IMR-90 (cell line): ENCODE data around the gene ZSCAN29. TPM values are rescaled to one million over a fixed set of nuclear protein-coding genes. Genes with fewer than 3 reads are reported as not detected.

Experiments
- ATAC-seq: fragments of 200-7000 bp; cut with Tn5 transposase; 2 replicates; pipeline ENCODE4 v1.9.1; 2020; ENCODE audit warnings: low read depth, mild to moderate bottlenecking, moderate library complexity
- BruUV-seq: library from RNA; stranded (reverse); fragments of 400-500 nt; replicated peaks from 2 replicates; lab custom pipeline; 2021; lab: Mats Ljungman, UMichigan
- CTCF ChIA-PET: fragments of 300-600 bp; formaldehyde crosslinking; extraction: SDS; loops from one replicate; lab custom pipeline; 2021; ENCODE audit warnings: antibody characterized with exemption; lab: Yijun Ruan, JAX
- POLR2A ChIA-PET: fragments of 300-600 bp; sonication (Branson Sonifier 250); formaldehyde crosslinking; loops from one replicate; lab custom pipeline; 2022; ENCODE audit warnings: antibody characterized with exemption; ENCODE audit not compliant: unreplicated experiment; lab: Charles Lee
- DNase-seq: peaks from one replicate; pipeline ENCODE4 v3.0.0; 2013
- H2AFZ ChIP-seq: replicated peaks from 2 replicates; pipeline ENCODE3; 2013; ENCODE audit warnings: low read length, mild to moderate bottlenecking; ENCODE audit not compliant: poor library complexity
- H2AK5ac ChIP-seq: 2 replicates; pipeline ENCODE4 v1.6.1; 2013; ENCODE audit warnings: low read depth, low read length, inconsistent platforms
- H2AK9ac ChIP-seq: replicated peaks from 2 replicates; pipeline ENCODE3; 2013; ENCODE audit warnings: mild to moderate bottlenecking, low read depth, low read length, moderate library complexity; ENCODE audit not compliant: poor library complexity
- H2BK120ac ChIP-seq: 2 replicates; pipeline ENCODE4 v1.6.1; 2013; ENCODE audit warnings: low read depth, low read length, inconsistent platforms
- H2BK15ac ChIP-seq: 3 replicates; pipeline ENCODE4 v1.6.1; 2013; ENCODE audit warnings: low read depth, low read length, inconsistent platforms
- H2BK20ac ChIP-seq: 2 replicates; pipeline ENCODE4 v1.6.1; 2013; ENCODE audit warnings: low read depth, mild to moderate bottlenecking, inconsistent platforms, low read length, moderate library complexity
- H2BK5ac ChIP-seq: 2 replicates; pipeline ENCODE4 v1.6.1; 2013; ENCODE audit warnings: mild to moderate bottlenecking, low read depth, low read length, inconsistent platforms; ENCODE audit not compliant: poor library complexity, severe bottlenecking
- H3K14ac ChIP-seq: replicated peaks from 2 replicates; pipeline ENCODE4 v1.6.1; 2013; ENCODE audit warnings: low read depth, low read length, inconsistent platforms
- H3K18ac ChIP-seq: 2 replicates; pipeline ENCODE4 v1.6.1; 2013; ENCODE audit warnings: low read depth, low read length, control low read depth
- H3K23ac ChIP-seq: 2 replicates; pipeline ENCODE4 v1.6.1; 2013; ENCODE audit warnings: low read depth, low read length, inconsistent platforms
- H3K27ac ChIP-seq: 2 replicates; pipeline ENCODE4 v1.5.1; 2013; ENCODE audit warnings: mild to moderate bottlenecking, control low read depth, low read length; ENCODE audit not compliant: insufficient read depth
- H3K27me3 ChIP-seq: 2 replicates; pipeline ENCODE4 v1.6.1; 2013; ENCODE audit warnings: low read length; ENCODE audit not compliant: control insufficient read depth, insufficient read depth
- H3K36me3 ChIP-seq: 2 replicates; pipeline ENCODE4 v1.6.1; 2013; ENCODE audit warnings: low read length, mixed read lengths; ENCODE audit not compliant: control insufficient read depth, insufficient read depth
- H3K4ac ChIP-seq: 2 replicates; pipeline ENCODE4 v1.6.1; 2013; ENCODE audit warnings: low read depth, low read length, inconsistent platforms
- H3K4me1 ChIP-seq: 2 replicates; pipeline ENCODE4 v1.6.1; 2013; ENCODE audit warnings: low read length, mixed read lengths; ENCODE audit not compliant: control insufficient read depth, insufficient read depth
- H3K4me2 ChIP-seq: 2 replicates; pipeline ENCODE4 v1.6.1; 2013; ENCODE audit warnings: low read depth, mild to moderate bottlenecking, control low read depth, low read length, moderate library complexity
- H3K4me3 ChIP-seq: 2 replicates; pipeline ENCODE4 v1.5.1; 2013; ENCODE audit warnings: low read depth, mild to moderate bottlenecking, control low read depth, low read length, moderate library complexity; ENCODE audit not compliant: insufficient read depth
- H3K56ac ChIP-seq: 2 replicates; pipeline ENCODE4 v1.6.1; 2013; ENCODE audit warnings: low read length, inconsistent platforms; ENCODE audit not compliant: insufficient read depth; ENCODE audit errors: extremely low read depth
- H3K79me1 ChIP-seq, 2 experiments: 2 replicates each; pipeline ENCODE4 v1.6.1; 2013; ENCODE audit warnings: low read length in 2 of 2, inconsistent platforms in 1 of 2, low read depth in 1 of 2
- H3K9ac ChIP-seq: 2 replicates; pipeline ENCODE4 v1.6.1; 2013; ENCODE audit warnings: low read depth, low read length, control low read depth
- H3K9me1 ChIP-seq: 2 replicates; pipeline ENCODE4 v1.6.1; 2013; ENCODE audit warnings: low read length, inconsistent platforms; ENCODE audit not compliant: insufficient read depth
- H3K9me3 ChIP-seq: 2 replicates; pipeline ENCODE4 v1.6.1; 2013; ENCODE audit warnings: low read length; ENCODE audit not compliant: control insufficient read depth, insufficient read depth
- H4K20me1 ChIP-seq: 2 replicates; pipeline ENCODE4 v1.6.1; 2013; ENCODE audit warnings: low read length, inconsistent platforms; ENCODE audit not compliant: insufficient read depth
- H4K5ac ChIP-seq: 2 replicates; pipeline ENCODE4 v1.6.1; 2013; ENCODE audit warnings: mild to moderate bottlenecking, low read depth, low read length, control low read depth
- H4K8ac ChIP-seq, 2 experiments: 2 replicates each; pipeline ENCODE4 v1.6.1; 2013; ENCODE audit warnings: low read depth in 2 of 2, low read length in 2 of 2, control low read depth in 1 of 2, inconsistent platforms in 1 of 2
- H4K91ac ChIP-seq: 2 replicates; pipeline ENCODE4 v1.6.1; 2013; ENCODE audit warnings: low read depth, low read length, inconsistent platforms; ENCODE audit not compliant: insufficient read depth
- RAD21 ChIP-seq: IDR thresholded peaks from 2 replicates; pipeline ENCODE4 v1.6.1; 2012; ENCODE audit warnings: low read length, improper control_type of control experiment
- RFX5 ChIP-seq: IDR thresholded peaks from 2 replicates; pipeline ENCODE4 v1.8.0; 2012; ENCODE audit warnings: low read depth, mild to moderate bottlenecking, low read length, moderate library complexity
- SMC3 ChIP-seq: fragments of 150-350 bp; IDR thresholded peaks from 2 replicates; pipeline ENCODE4 v1.6.1; 2016; ENCODE audit warnings: low read depth, mild to moderate bottlenecking, antibody characterized with exemption, low read length, moderate library complexity
- WGBS, 2 experiments: methylation state at CpG; one replicate each; pipeline versions ENCODE4 v1.1.5 to v1.1.7; 2013; ENCODE audit warnings: missing lambda C conversion rate in 2 of 2; ENCODE audit not compliant: insufficient read length in 1 of 2; ENCODE audit errors: extremely low coverage in 2 of 2; 5-methylcytosine and 5-hydroxymethylcytosine counted together
- dilution Hi-C: fragments of 300-500 bp; cut with HindIII; formaldehyde crosslinking; loops from one replicate; pipeline ENCODE4 v1.14.3; 2018; ENCODE audit warnings: low sequenced_read_pairs; ENCODE audit not compliant: unreplicated experiment
- in situ Hi-C: fragments of 300-500 bp; cut with MboI; formaldehyde crosslinking; loops from 3 replicates; pipeline ENCODE4 v1.14.3; 2019; ENCODE audit warnings: low sequenced_read_pairs, inconsistent platforms, mixed read lengths
- intact Hi-C: fragments of 100-400 bp; cut with micrococcal nuclease; formaldehyde crosslinking; loops from 2 replicates; pipeline ENCODE4 v1.10.0; 2022
- polyA plus RNA-seq, 3 experiments: library from polyadenylated mRNA; depleted of rRNA; stranded (reverse); fragments of >200 nt; gene quantifications; 2 replicates each; pipeline ENCODE4 v1.2.3, GENCODE V29; 2012; ENCODE audit warnings: low replicate concordance in 1 of 3
- total RNA-seq: library from RNA; depleted of rRNA; stranded (reverse); fragments of >200 nt; gene quantifications from 2 replicates; pipeline ENCODE4 v1.2.3, GENCODE V29; 2012
- TF ChIP-seq, protein P1 (sequence below): fragments of 150-350 bp; IDR thresholded peaks from 2 replicates; pipeline ENCODE4 v1.6.1; 2016; ENCODE audit warnings: low read depth, mild to moderate bottlenecking, low read length, moderate library complexity, borderline replicate concordance

The ZSCAN29 gene
- total and polyA plus RNA-seq, 2 of the 4 experiments (the other 2 are of a cell fraction): 6.8 to 8.6 TPM

DNA sequence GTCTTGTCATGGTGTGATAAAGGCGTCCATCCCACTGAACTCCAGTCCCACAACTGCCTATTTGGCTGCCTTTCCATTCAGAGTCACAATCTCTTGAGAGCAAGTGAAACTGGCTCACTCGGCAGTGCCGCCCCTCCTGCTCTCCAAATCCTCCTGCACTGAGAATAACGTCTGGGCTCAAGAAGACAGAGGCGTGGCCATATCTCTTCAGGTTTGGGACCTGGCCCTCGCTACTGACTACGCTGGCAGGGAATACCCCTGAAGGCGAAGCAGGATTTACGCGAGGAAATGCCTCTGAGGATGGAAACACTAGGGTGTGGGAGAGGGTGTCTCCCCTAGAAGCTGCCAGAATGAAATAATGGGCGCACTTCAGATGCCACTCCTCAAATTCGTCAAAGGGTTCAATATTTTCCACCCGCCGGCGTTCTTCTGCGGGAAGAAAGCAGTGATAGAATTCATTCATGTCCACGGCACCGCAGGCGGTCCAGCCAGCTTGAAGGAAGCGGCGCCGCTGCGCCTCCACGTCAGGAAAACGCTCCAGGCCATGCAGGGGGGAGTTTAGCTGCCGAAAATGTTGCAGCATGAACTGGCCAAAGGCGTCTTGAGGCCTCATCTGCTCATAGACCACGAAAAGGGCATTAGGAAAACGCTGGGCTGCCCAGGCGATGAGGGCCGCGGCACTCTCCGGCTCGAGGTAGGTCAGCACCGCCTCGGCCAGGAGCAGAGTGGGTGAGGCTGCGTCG is 41.5 kb downstream of the ZSCAN29 start:
- POLR2A ChIA-PET: no interaction called here
- WGBS, 2 experiments: 14% methylated on average over 24 of the region's 38 CpGs; no CpG with 5 or more reads in 1 of the 2 experiments
- ATAC-seq (peak; percentile 9; the same call in 1 of the 2 replicates), DNase-seq (peak; percentile 37)
- intact Hi-C loops (no loop called here), dilution Hi-C loops (no loop called here), in situ Hi-C loops (no loop called here)
- peak overlapping the region; percentile 77 for H2BK5ac ChIP-seq
- peaks cover 4% of the 10 kb centered on the region for H3K36me3 ChIP-seq
- H2AFZ ChIP-seq: peak overlapping the region; percentile 96
- H2BK15ac ChIP-seq: no peak overlapping the region
- TF ChIP-seq RFX5: no peak
- no peak for TF ChIP-seq RAD21
- no peak for TF ChIP-seq SMC3
- TF ChIP-seq, protein P1, sequence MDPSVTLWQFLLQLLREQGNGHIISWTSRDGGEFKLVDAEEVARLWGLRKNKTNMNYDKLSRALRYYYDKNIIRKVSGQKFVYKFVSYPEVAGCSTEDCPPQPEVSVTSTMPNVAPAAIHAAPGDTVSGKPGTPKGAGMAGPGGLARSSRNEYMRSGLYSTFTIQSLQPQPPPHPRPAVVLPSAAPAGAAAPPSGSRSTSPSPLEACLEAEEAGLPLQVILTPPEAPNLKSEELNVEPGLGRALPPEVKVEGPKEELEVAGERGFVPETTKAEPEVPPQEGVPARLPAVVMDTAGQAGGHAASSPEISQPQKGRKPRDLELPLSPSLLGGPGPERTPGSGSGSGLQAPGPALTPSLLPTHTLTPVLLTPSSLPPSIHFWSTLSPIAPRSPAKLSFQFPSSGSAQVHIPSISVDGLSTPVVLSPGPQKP: no peak
- peak overlapping the region; percentile 84 for H3K27ac ChIP-seq
- H2AK9ac ChIP-seq: peak overlapping the region; percentile 63
- H3K4me2 ChIP-seq: peak overlapping the region; percentile 80
- peak overlapping the region; percentile 86 for H3K14ac ChIP-seq
- no peaks in the 10 kb centered on the region for H3K27me3 ChIP-seq
- H3K9ac ChIP-seq: peak overlapping the region; percentile 55
- H4K5ac ChIP-seq: peak overlapping the region; percentile 63
- H3K4me3 ChIP-seq: peak overlapping the region; percentile 72
- H3K4ac ChIP-seq: peak overlapping the region; percentile 94
- no peaks in the 10 kb centered on the region for H3K9me3 ChIP-seq
- peaks cover 17 to 29% of the 10 kb centered on the region in 2 experiments for H3K79me1 ChIP-seq
- CTCF ChIA-PET: no interaction called here
- peak overlapping the region; percentile 70 to 96 for H4K8ac ChIP-seq
- H2BK120ac ChIP-seq: no peak overlapping the region
- no TSS peak for BruUV-seq
- peaks cover 2% of the 10 kb centered on the region; the same call in 1 of the 2 replicates for H3K9me1 ChIP-seq
- H3K23ac ChIP-seq: peak overlapping the region; percentile 83; the same call in 1 of the 2 replicates
- H4K91ac ChIP-seq: peak overlapping the region; percentile 27; the same call in 1 of the 2 replicates
- peak overlapping the region; percentile 16; the same call in 1 of the 2 replicates for H3K56ac ChIP-seq
- H3K4me1 ChIP-seq: peaks cover 9% of the 10 kb centered on the region
- no peak overlapping the region for H2BK20ac ChIP-seq
- H4K20me1 ChIP-seq: no peaks in the 10 kb centered on the region
- peak overlapping the region; percentile 41 for H2AK5ac ChIP-seq
- no peak overlapping the region; the same call in 1 of the 2 replicates for H3K18ac ChIP-seq
